ENCODE results near the gene CDH4. TPM values are rescaled to one million over a fixed set of nuclear protein-coding genes. Genes with fewer than 3 reads are reported as not detected.

Gene CDH4
- total and polyA plus RNA-seq, 2 of the 13 experiments (the other 11 are each of a cell fraction or from before 2014, with no cell fraction given), result not detected

DNA sequence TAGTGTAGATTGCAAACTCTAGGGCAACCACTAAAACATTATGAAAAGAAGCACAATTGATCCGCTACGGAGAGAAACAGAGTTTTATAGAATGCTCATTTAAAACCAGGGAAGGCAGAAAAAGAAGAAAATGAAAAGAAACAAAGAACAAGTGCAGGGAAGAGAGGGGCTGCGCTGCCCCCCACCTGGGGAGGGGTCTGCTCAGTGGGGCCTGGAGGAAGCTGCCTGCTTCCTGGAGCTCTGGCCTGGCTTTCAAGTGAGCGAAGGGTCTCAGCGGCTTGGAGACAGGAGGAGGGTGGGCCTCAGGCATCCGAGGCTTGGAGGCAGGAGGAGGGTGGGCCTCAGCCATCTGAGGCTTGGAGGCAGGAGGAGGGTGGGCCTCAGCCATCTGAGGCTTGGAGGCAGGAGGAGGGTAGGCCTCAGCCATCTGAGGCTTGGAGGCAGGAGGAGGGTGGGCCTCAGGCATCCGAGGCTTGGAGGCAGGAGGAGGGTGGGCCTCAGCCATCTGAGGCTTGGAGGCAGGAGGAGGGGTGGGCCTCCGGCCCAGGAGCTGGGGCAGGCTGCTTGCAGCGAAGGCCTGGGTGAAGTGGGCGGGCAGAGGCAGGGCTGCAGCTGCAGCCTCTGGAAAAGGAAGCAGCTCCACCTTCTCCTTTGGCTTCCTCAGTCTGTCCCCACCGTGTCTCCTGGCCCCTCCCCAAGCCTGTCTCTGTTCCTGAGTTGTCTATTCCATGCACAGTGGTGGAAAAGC lies 407.4 kb downstream of the CDH4 start:
- Histone ChIP-seq H3K4me3 (replicated peaks in 1 of 3; ENCODE audit: insufficient read depth in 1 of 3, low read depth in 2 of 3, low read length in 3 of 3) (no peak overlapping the region), H3K27ac (ENCODE audit: extremely low read length, insufficient read depth, low read length) (no peak overlapping the region), H3K4me1 (ENCODE audit: insufficient read depth, low read length) (no peaks in the 10 kb centered on the region), H3K9ac (ENCODE audit: insufficient read depth, low read depth, low read length) (no peak overlapping the region), H3K79me2 (ENCODE audit: insufficient read depth, low read length) (no peaks in the 10 kb centered on the region), H3K4me2 (ENCODE audit: low read depth, low read length) (no peak overlapping the region), H4K20me1 (ENCODE audit: insufficient read depth, low read length) (no peaks in the 10 kb centered on the region; the same call in 1 of the 2 replicates), H3K36me3 (replicated peaks in 1 of 2; ENCODE audit: control insufficient read depth in 1 of 2, insufficient read depth in 2 of 2, low read length in 2 of 2) (no peaks in the 10 kb centered on the region), H3K9me3 (ENCODE audit: low read length) (no peaks in the 10 kb centered on the region), H3K27me3 (ENCODE audit: control insufficient read depth in 1 of 2, insufficient read depth in 2 of 2, low read length in 2 of 2) (peaks cover 12 to 87% of the 10 kb centered on the region in 2 experiments; a peak in 4 of 5 replicates), H2AFZ (ENCODE audit: low read length) (no peak overlapping the region)
- ATAC-seq (no peak), FAIRE-seq (no peak), DNase-seq (ENCODE audit: low spot score) (no peak)
- ChIA-PET CTCF (ENCODE audit: low intra/inter-chr PET ratio, low total read pairs) (no interaction called here), POLR2A (no interaction called here)
- no TSS peak for BruUV-seq (replicated peaks)
- intact Hi-C loops (cut with micrococcal nuclease; ENCODE audit: unreplicated experiment) (no loop called here), in situ Hi-C loops (cut with HindIII; ENCODE audit: extremely low pct_ligation_motif_present, low pct_unique_long_range_greater_than_20kb) (no loop called here)
- WGBS (ENCODE audit: low lambda C conversion rate), result 20% methylated on average over 11 of the region's 11 CpGs
- TF ChIP-seq ZNF383 (CRISPR knock-in tag; IDR thresholded peaks at IDR 0.05; ENCODE audit: borderline replicate concordance), result no peak
- no peak for TF ChIP-seq ZSCAN29 (CRISPR knock-in tag; conservative IDR thresholded peaks at IDR 0.05)
- TF ChIP-seq, protein P1, sequence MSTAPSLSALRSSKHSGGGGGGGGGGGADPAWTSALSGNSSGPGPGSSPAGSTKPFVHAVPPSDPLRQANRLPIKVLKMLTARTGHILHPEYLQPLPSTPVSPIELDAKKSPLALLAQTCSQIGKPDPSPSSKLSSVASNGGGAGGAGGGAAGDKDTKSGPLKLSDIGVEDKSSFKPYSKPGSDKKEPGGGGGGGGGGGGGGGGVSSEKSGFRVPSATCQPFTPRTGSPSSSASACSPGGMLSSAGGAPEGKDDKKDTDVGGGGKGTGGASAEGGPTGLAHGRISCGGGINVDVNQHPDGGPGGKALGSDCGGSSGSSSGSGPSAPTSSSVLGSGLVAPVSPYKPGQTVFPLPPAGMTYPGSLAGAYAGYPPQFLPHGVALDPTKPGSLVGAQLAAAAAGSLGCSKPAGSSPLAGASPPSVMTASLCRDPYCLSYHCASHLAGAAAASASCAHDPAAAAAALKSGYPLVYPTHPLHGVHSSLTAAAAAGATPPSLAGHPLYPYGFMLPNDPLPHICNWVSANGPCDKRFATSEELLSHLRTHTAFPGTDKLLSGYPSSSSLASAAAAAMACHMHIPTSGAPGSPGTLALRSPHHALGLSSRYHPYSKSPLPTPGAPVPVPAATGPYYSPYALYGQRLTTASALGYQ (CRISPR knock-in tag; IDR thresholded peaks at IDR 0.05), result no peak
- TF ChIP-seq, protein P2, sequence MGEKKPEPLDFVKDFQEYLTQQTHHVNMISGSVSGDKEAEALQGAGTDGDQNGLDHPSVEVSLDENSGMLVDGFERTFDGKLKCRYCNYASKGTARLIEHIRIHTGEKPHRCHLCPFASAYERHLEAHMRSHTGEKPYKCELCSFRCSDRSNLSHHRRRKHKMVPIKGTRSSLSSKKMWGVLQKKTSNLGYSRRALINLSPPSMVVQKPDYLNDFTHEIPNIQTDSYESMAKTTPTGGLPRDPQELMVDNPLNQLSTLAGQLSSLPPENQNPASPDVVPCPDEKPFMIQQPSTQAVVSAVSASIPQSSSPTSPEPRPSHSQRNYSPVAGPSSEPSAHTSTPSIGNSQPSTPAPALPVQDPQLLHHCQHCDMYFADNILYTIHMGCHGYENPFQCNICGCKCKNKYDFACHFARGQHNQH (CRISPR knock-in tag; IDR thresholded peaks at IDR 0.05), result no peak
- TF ChIP-seq CBX5 (CRISPR knock-in tag; IDR thresholded peaks at IDR 0.05; ENCODE audit: borderline replicate concordance), result no peak
- TF ChIP-seq ZNF20 (CRISPR knock-in tag; IDR thresholded peaks at IDR 0.05), result no peak
- TF ChIP-seq FOXM1 (CRISPR knock-in tag; IDR thresholded peaks at IDR 0.05), result no peak
- TF ChIP-seq, protein P3, sequence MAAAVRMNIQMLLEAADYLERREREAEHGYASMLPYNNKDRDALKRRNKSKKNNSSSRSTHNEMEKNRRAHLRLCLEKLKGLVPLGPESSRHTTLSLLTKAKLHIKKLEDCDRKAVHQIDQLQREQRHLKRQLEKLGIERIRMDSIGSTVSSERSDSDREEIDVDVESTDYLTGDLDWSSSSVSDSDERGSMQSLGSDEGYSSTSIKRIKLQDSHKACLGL (CRISPR knock-in tag; IDR thresholded peaks at IDR 0.05), result no peak
- TF ChIP-seq ZFP36L1 (CRISPR knock-in tag; IDR thresholded peaks at IDR 0.05), result no peak
- TF ChIP-seq KDM6A (CRISPR knock-in tag; IDR thresholded peaks at IDR 0.05; ENCODE audit: low read depth), result no peak
- no peak for TF ChIP-seq MZF1 (CRISPR knock-in tag; IDR thresholded peaks at IDR 0.05; ENCODE audit: borderline replicate concordance)
- TF ChIP-seq POLR2G (IDR thresholded peaks at IDR 0.05; ENCODE audit: low read depth, low read length), result no peak
- TF ChIP-seq, protein P4, sequence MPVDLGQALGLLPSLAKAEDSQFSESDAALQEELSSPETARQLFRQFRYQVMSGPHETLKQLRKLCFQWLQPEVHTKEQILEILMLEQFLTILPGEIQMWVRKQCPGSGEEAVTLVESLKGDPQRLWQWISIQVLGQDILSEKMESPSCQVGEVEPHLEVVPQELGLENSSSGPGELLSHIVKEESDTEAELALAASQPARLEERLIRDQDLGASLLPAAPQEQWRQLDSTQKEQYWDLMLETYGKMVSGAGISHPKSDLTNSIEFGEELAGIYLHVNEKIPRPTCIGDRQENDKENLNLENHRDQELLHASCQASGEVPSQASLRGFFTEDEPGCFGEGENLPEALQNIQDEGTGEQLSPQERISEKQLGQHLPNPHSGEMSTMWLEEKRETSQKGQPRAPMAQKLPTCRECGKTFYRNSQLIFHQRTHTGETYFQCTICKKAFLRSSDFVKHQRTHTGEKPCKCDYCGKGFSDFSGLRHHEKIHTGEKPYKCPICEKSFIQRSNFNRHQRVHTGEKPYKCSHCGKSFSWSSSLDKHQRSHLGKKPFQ (CRISPR knock-in tag; IDR thresholded peaks at IDR 0.05; ENCODE audit: insufficient replicate concordance), result no peak
- no peak for TF ChIP-seq ZNF781 (CRISPR knock-in tag; IDR thresholded peaks at IDR 0.05; ENCODE audit: borderline replicate concordance, not compliant biosample characterization)
- TF ChIP-seq ZKSCAN8 (CRISPR knock-in tag; IDR thresholded peaks at IDR 0.05; ENCODE audit: borderline replicate concordance), result no peak
- TF ChIP-seq ZNF160 (CRISPR knock-in tag; IDR thresholded peaks at IDR 0.05), result no peak
- no peak for TF ChIP-seq ZNF335 (CRISPR knock-in tag; IDR thresholded peaks at IDR 0.05)

Measured in HepG2 (cell line).